GM13977 (cell line): Measurements from ENCODE around the gene CCDC142.

Experiments
- DNase-seq: peaks from one replicate; pipeline ENCODE4 v3.0.0; 2012; ENCODE audit warnings: low spot score
- in situ Hi-C: fragments of 300-500 bp; cut with MboI; formaldehyde crosslinking; loops from one replicate; pipeline ENCODE4 v1.12.0; 2022; ENCODE audit warnings: low sequenced_read_pairs, low pct_unique_long_range_greater_than_20kb, mixed read lengths, inconsistent platforms; ENCODE audit not compliant: unreplicated experiment
- TF ChIP-seq, protein P1 (sequence below): IDR thresholded peaks from 2 replicates; pipeline ENCODE4 v1.5.1; 2012; ENCODE audit warnings: mild to moderate bottlenecking, control low read depth; ENCODE audit not compliant: insufficient read depth; ENCODE audit errors: extremely low read depth, missing control alignments

CCDC142 gene

DNA sequence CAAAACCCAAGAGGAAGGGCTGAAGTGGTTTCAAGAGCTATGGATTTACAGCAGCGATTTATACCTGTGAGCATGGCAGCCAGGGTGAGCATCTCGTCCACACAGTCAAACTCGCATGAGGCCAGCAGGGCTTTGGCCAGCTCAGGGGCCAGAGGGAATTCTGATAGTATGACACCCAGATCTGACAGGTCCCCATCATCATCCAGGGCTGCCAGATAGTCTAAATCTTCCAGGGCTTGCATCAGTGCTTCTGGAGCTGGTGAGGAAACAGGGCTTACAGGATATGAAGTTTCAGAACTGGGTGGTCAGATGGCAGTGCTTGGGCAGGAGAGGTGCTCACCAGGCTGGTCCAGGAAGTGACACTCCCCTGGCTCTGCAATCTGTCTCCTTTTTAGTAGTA is 39.7 kb upstream of the CCDC142 start:
- TF ChIP-seq, protein P1, sequence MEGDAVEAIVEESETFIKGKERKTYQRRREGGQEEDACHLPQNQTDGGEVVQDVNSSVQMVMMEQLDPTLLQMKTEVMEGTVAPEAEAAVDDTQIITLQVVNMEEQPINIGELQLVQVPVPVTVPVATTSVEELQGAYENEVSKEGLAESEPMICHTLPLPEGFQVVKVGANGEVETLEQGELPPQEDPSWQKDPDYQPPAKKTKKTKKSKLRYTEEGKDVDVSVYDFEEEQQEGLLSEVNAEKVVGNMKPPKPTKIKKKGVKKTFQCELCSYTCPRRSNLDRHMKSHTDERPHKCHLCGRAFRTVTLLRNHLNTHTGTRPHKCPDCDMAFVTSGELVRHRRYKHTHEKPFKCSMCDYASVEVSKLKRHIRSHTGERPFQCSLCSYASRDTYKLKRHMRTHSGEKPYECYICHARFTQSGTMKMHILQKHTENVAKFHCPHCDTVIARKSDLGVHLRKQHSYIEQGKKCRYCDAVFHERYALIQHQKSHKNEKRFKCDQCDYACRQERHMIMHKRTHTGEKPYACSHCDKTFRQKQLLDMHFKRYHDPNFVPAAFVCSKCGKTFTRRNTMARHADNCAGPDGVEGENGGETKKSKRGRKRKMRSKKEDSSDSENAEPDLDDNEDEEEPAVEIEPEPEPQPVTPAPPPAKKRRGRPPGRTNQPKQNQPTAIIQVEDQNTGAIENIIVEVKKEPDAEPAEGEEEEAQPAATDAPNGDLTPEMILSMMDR, result no peak
- no peak for DNase-seq
- in situ Hi-C loops, result no loop called here

DNA sequence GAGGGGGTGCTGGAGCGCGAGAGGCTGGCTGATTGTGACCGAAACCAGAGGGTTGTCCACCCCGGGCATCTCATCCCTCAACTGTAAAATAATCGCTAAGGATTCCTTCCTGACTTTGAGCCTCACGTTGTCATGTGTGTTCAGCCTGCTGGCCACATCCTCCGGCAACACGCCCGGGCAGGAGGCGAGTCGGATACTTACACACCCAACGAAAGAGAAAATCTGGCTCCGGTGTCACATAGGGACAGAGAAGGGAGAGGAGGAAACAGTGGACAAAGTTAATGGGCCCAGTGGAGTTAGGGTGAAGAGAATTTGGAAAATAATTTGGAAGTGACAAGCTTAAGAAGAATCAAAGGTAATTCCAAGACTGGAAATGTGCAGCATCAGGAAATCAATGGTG is 33.9 kb upstream of the CCDC142 start:
- TF ChIP-seq, protein P1, result no peak
- no peak for DNase-seq
- in situ Hi-C loops, result no loop called here

DNA sequence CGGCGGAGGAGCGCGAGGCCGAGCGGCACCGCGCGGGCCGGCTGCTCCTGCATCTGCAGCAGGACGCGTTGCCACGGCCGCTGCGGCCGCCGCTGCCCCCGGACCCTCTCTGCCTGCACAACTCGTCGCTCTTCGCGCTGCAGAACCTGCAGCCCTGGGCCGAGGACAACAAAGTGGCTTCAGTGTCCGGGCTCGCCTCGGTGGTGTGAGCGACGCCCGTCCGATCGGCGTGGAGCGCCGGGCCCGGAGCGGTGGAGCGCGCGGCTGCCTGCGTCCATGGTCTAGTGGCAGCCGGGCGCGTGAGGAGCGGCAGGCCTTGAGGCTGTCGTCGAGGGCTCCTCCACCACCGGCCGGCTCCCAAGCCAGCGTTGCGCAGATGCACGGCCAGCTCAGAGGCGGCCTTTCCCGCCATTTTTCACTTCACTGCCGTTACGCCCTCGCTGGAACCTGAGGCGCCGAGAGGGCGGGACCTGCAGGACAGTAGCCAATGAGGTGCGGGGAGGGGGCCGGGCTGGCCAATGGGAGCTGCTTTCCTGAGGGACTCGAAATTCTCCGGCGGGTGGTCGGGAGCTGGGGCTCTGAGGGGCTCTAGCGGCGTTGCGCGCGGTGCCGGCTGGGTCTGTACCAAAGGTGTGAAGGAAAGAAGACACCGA is 33.3 kb upstream of the CCDC142 start:
- in situ Hi-C loops, result no loop called here
- DNase-seq, result peak; percentile 92
- TF ChIP-seq, protein P1, result no peak

DNA sequence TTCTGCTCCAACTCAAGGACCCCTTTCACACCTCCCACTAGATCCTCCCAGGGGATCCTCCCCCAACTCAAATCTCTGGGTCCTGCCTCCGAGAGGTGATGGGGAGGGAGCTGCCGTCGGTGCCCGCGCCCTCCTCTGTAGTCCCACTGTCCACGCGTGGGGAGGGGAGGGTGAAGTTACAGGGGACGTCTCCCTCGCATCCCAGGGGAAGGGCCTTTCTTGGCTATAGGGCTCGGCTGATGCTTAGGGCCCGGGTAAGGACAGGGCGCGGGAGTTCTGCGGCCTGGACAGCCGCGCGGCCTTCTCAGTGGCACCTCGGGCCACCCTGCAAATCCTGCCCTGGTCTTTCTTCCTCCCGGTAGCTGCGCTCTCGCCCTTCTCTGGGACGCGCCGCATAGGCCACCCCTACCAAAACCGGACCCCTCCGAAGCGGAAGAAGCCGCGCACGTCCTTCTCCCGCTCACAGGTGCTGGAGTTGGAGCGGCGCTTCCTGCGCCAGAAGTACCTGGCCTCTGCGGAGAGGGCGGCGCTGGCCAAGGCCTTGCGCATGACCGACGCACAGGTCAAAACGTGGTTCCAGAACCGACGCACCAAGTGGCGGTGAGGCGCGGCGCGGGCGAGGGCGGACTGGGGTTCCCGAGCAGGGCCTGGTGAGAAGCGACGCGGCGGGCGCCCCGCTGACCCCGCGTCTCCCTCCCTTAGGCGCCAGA is 32.6 kb upstream of the CCDC142 start:
- TF ChIP-seq, protein P1, result no peak
- DNase-seq, result no peak
- in situ Hi-C loops, result no loop called here

DNA sequence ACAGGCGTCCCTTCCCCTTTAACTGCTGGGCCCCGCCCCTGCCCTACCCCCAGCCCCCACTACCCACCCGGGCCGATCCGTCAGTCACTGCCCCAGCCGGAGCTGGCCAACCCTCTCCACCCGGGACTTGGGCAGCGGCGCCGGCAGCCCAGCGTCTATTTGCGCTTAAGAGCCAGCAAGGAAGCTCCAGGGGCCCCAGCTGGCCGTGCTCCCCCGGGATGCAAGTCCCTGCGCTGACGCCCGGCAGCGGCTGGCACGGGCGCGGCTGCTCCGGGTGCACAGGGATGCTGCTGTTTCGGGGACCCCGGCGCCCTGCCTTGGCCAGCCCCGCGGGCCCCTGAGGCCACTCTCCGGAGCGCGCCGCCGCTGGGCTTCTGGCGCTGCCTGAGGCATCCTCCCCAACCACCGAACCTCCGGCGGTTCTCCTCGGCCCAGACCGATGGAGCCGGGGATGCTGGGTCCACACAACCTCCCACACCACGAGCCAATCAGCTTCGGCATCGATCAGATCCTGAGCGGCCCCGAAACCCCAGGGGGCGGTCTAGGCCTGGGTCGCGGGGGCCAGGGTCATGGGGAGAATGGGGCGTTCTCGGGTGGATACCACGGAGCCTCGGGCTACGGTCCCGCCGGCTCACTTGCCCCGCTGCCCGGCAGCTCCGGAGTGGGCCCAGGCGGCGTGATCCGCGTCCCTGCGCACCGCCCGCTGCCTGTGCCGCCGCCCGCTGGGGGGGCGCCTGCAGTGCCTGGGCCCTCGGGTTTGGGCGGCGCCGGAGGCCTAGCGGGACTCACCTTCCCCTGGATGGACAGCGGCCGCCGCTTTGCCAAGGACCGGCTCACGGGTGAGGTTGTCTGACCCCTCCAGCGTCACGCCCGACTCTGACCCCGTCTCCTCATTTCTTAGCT is 31.8 kb upstream of the CCDC142 start, which contains the start of gene TLX2:
Gene TLX2 (plus strand): TSS at position 83 of the 903 bp plus-strand sequence. CDS start 357 bp downstream, at position 440.
- no peak for DNase-seq

More for the DNA sequence above, 31.8 kb upstream of the CCDC142 start, which contains the start of gene TLX2:
- TF ChIP-seq, protein P1, result no peak
- in situ Hi-C loops, result no loop called here
